D721Med (cell line): ENCODE results near the gene SNAI3.

Experiments used
- DNase-seq: peaks from one replicate; pipeline ENCODE4 v3.0.0; 2011; ENCODE audit warnings: low spot score; ENCODE audit not compliant: insufficient read length
- FAIRE-seq: peaks from 2 replicates; lab custom pipeline; 2011; peaks lifted over from hg19 to GRCh38; lab: Jason Lieb, UNC
- CTCF ChIP-seq: IDR thresholded peaks from 2 replicates; pipeline ENCODE4 v1.5.1; 2012; ENCODE audit warnings: mild to moderate bottlenecking, control low read depth; ENCODE audit not compliant: insufficient read depth; ENCODE audit errors: missing control alignments

The SNAI3 gene

GRCh38 chr16:88693420-88694177 lies 7.3 kb upstream of the SNAI3 start:
- no peak for TF ChIP-seq CTCF
- DNase-seq: no peak
- no peak for FAIRE-seq

- no peak for TF ChIP-seq CTCF
- DNase-seq (no peak), FAIRE-seq (no peak)
Measured at GRCh38 chr16:88692861-88693260, 6.6 kb upstream of the SNAI3 start.

GRCh38 chr16:88691924-88692560 lies 5.7 kb upstream of the SNAI3 start:
- DNase-seq (no peak), FAIRE-seq (no peak)
- no peak for TF ChIP-seq CTCF

- FAIRE-seq: no peak
- no peak for DNase-seq
- no peak for TF ChIP-seq CTCF
Measured at GRCh38 chr16:88691129-88691813, 5.0 kb upstream of the SNAI3 start.

GRCh38 chr16:88690341-88691128 lies 4.2 kb upstream of the SNAI3 start:
- DNase-seq: no peak
- no peak for FAIRE-seq
- TF ChIP-seq CTCF: no peak

- FAIRE-seq: no peak
- no peak for TF ChIP-seq CTCF
- peak; percentile 86 for DNase-seq
Measured at GRCh38 chr16:88688013-88688778, 1.9 kb upstream of the SNAI3 start.
